ENCODE data around the gene GDPD5.

GRCh38 chr11:75433443-75433842, 92.3 kb downstream of the GDPD5 start:
- TF ChIP-seq POLR2A (IDR thresholded peaks at IDR 0.05; ENCODE audit: low read depth): no peak
- no peak for TF ChIP-seq CTCF (IDR thresholded peaks at IDR 0.05)
